PC-9 (cell line): ENCODE data around the gene MAST4. TPM values are rescaled to one million over a fixed set of nuclear protein-coding genes. Genes with fewer than 3 reads are reported as not detected.

Source experiments
- BruUV-seq: library from RNA; stranded (reverse); fragments of 400-500 nt; replicated peaks from 2 replicates; lab custom pipeline; 2021; lab: Mats Ljungman, UMichigan
- CTCF ChIA-PET: fragments of 300-600 bp; sonication (Branson Sonifier 250); formaldehyde crosslinking; loops from one replicate; lab custom pipeline; 2022; ENCODE audit warnings: antibody characterized with exemption; lab: Charles Lee
- POLR2A ChIA-PET: fragments of 300-600 bp; sonication (Branson Sonifier 250); formaldehyde crosslinking; loops from one replicate; lab custom pipeline; 2022; ENCODE audit warnings: antibody characterized with exemption; ENCODE audit not compliant: unreplicated experiment; lab: Charles Lee
- DNase-seq, 2 experiments: peaks; one replicate each; pipeline versions ENCODE4 v3.0.0 to v3.0.0-alpha.2; 2015 to 2022; ENCODE audit warnings: mixed read lengths in 1 of 2
- H2AFZ ChIP-seq: fragments of 200-600 bp; sonication (generic); 2 replicates; pipeline ENCODE4 v1.8.1; 2017; ENCODE audit warnings: antibody characterized with exemption
- H3F3A ChIP-seq: fragments of 200-600 bp; sonication (generic); 2 replicates; pipeline ENCODE4 v1.8.1; 2017; ENCODE audit warnings: antibody characterized with exemption, mild to moderate bottlenecking, low read depth; ENCODE audit not compliant: insufficient read depth
- H3K27ac ChIP-seq: fragments of 200-600 bp; sonication (generic); 2 replicates; pipeline ENCODE4 v1.6.1; 2016; ENCODE audit warnings: mixed run types
- H3K27me3 ChIP-seq: fragments of 200-600 bp; sonication (generic); 2 replicates; pipeline ENCODE4 v1.6.1; 2016; ENCODE audit warnings: low read depth, mixed run types; ENCODE audit not compliant: insufficient read depth
- H3K36me3 ChIP-seq: fragments of 200-600 bp; sonication (generic); 2 replicates; pipeline ENCODE4 v1.6.1; 2016; ENCODE audit warnings: low read depth, mixed run types
- H3K4me1 ChIP-seq: fragments of 200-600 bp; sonication (generic); replicated peaks from 2 replicates; pipeline ENCODE4 v1.6.1; 2016; ENCODE audit warnings: mixed run types; ENCODE audit not compliant: insufficient read depth
- H3K4me2 ChIP-seq: fragments of 200-600 bp; sonication (generic); 2 replicates; pipeline ENCODE4 v1.6.1; 2017; ENCODE audit warnings: mixed run types
- H3K4me3 ChIP-seq: fragments of 200-600 bp; sonication (generic); 2 replicates; pipeline ENCODE4 v1.6.1; 2016; ENCODE audit warnings: mixed run types
- H3K79me2 ChIP-seq: fragments of 200-600 bp; sonication (generic); 2 replicates; pipeline ENCODE4 v1.6.1; 2017; ENCODE audit warnings: low read depth, mixed run types
- H3K9me2 ChIP-seq: fragments of 200-600 bp; sonication (generic); 2 replicates; pipeline ENCODE4 v1.8.1; 2017; ENCODE audit warnings: mild to moderate bottlenecking; ENCODE audit not compliant: insufficient read depth
- H3K9me3 ChIP-seq: fragments of 200-600 bp; sonication (generic); 2 replicates; pipeline ENCODE4 v1.8.1; 2016; ENCODE audit warnings: low read depth; ENCODE audit not compliant: insufficient read depth
- H4K20me1 ChIP-seq: fragments of 200-600 bp; sonication (generic); 2 replicates; pipeline ENCODE4 v1.8.1; 2017; ENCODE audit not compliant: insufficient read depth
- CTCF ChIP-seq: fragments of 200-600 bp; sonication (generic); conservative IDR thresholded peaks from 2 replicates; pipeline ENCODE4 v1.6.1; 2017; ENCODE audit warnings: mixed run types, antibody characterized with exemption, mild to moderate bottlenecking, moderate library complexity
- EZH2 ChIP-seq: fragments of 200-600 bp; sonication (generic); IDR thresholded peaks from 2 replicates; pipeline ENCODE4 v1.8.0; 2017; ENCODE audit warnings: antibody characterized with exemption, low read depth
- intact Hi-C: fragments of 100-400 bp; cut with micrococcal nuclease; formaldehyde crosslinking; loops from one replicate; pipeline ENCODE4 v1.10.0; 2022; ENCODE audit not compliant: unreplicated experiment
- total RNA-seq: library from RNA; stranded (reverse); gene quantifications from 2 replicates; pipeline ENCODE4 v1.2.3, GENCODE V29; 2021

The MAST4 gene
- total RNA-seq, 1 experiment from 2014 or later = 19.3 TPM

- ChIA-PET POLR2A (no interaction called here), CTCF (no interaction called here)
- Histone ChIP-seq H4K20me1 (no peaks in the 10 kb centered on the region), H3K27ac (no peak overlapping the region), H3K4me3 (no peak overlapping the region), H2AFZ (no peak overlapping the region), H3K79me2 (no peaks in the 10 kb centered on the region), H3K9me2 (no peaks in the 10 kb centered on the region), H3F3A (peaks cover 4% of the 10 kb centered on the region), H3K36me3 (no peaks in the 10 kb centered on the region), H3K4me2 (no peak overlapping the region), H3K9me3 (peaks cover 3% of the 10 kb centered on the region; the same call in 1 of the 2 replicates), H3K4me1 (peaks cover 25% of the 10 kb centered on the region), H3K27me3 (no peaks in the 10 kb centered on the region)
- no peak for TF ChIP-seq EZH2
- TF ChIP-seq CTCF = no peak
- no TSS peak for BruUV-seq
- intact Hi-C loops = no loop called here
- DNase-seq = no peak
These were observed 604.8 kb downstream of the MAST4 start for GRCh38 chr5:67200809-67201562.

- H3K27me3 ChIP-seq = no peaks in the 10 kb centered on the region
- no peak overlapping the region for H3K27ac ChIP-seq
- intact Hi-C loops = no loop called here
- no peaks in the 10 kb centered on the region for H3K36me3 ChIP-seq
- no peaks in the 10 kb centered on the region for H3K9me2 ChIP-seq
- no peak for DNase-seq
- H3F3A ChIP-seq = peaks cover 11% of the 10 kb centered on the region
- H3K9me3 ChIP-seq = peaks cover 3% of the 10 kb centered on the region; the same call in 1 of the 2 replicates
- CTCF ChIA-PET = no interaction called here
- no peak overlapping the region for H2AFZ ChIP-seq
- POLR2A ChIA-PET = no interaction called here
- H3K4me2 ChIP-seq = no peak overlapping the region
- peaks cover 30% of the 10 kb centered on the region for H3K4me1 ChIP-seq
- no TSS peak for BruUV-seq
- TF ChIP-seq CTCF (no peak), EZH2 (no peak)
- no peaks in the 10 kb centered on the region for H3K79me2 ChIP-seq
- no peaks in the 10 kb centered on the region for H4K20me1 ChIP-seq
- H3K4me3 ChIP-seq = no peak overlapping the region
These were observed 605.8 kb downstream of the MAST4 start for GRCh38 chr5:67201897-67202549.

- H3K9me3 ChIP-seq = peaks cover 3% of the 10 kb centered on the region; the same call in 1 of the 2 replicates
- H3K9me2 ChIP-seq = no peaks in the 10 kb centered on the region
- peaks cover 17% of the 10 kb centered on the region for H3F3A ChIP-seq
- no peaks in the 10 kb centered on the region for H3K79me2 ChIP-seq
- ChIA-PET CTCF (no interaction called here), POLR2A (no interaction called here)
- H3K27ac ChIP-seq = no peak overlapping the region
- no peak for DNase-seq
- no peaks in the 10 kb centered on the region for H3K27me3 ChIP-seq
- no TSS peak for BruUV-seq
- intact Hi-C loops = no loop called here
- H3K4me3 ChIP-seq = no peak overlapping the region
- H4K20me1 ChIP-seq = no peaks in the 10 kb centered on the region
- H3K36me3 ChIP-seq = no peaks in the 10 kb centered on the region
- H3K4me1 ChIP-seq = peaks cover 29% of the 10 kb centered on the region
- H3K4me2 ChIP-seq = no peak overlapping the region
- no peak for TF ChIP-seq CTCF
- no peak for TF ChIP-seq EZH2
- no peak overlapping the region for H2AFZ ChIP-seq
These were observed 606.6 kb downstream of the MAST4 start for GRCh38 chr5:67202828-67203227.
